CMK (cell line): Measurements from ENCODE around the gene C2orf74.
"Not testable (repeated sequence)": the region's sequence is repeated elsewhere in the genome, so short reads cannot be mapped to it uniquely, and the experiment has no call there.

Experiments used
- DNase-seq: peaks from one replicate; pipeline ENCODE4 v3.0.0-alpha.2; 2010; ENCODE audit warnings: low read depth

Gene C2orf74

DNA sequence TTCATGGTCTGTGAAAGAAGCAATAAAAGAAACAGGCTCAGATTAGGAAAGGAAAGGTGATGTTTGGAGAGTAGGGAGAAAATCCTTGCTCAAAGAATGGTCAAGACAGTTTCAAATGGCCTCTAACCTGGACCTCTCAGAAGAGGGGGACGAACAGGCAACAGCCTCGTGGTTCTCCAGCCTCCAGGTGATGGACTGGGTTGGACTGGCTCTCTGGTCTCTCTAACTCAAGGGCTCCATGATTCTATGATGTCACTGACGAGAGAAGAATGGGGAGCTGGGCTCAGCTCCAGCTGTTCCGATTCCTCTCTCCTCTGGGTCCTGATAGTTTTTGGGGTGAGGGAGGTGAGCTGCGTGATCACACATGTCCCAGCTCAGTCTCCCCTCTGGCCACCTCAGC lies at the start of gene C2orf74:
Gene C2orf74, plus strand, starts transcription at position 301 of the 400 bp plus-strand sequence. CDS start 327 bp downstream, outside the sequence.
- no peak for DNase-seq

DNA sequence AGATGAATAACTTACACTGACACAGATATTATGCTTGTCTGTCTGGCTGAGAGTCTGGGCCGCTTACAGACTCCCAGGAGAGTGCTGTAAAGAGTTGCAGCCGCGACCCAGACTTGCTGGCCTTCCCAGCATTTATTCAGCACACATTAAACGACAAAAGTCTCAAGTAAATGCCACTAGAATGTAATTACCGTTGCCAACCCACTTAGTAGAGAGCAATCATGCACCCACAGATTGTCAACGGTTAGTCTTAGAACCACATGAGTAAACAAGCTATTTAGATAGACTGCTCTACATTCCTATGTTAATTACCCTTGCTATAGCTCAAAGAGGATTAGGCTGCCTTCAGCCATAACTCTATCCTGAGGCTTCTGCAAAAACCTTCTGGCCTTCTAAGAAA lies 47.8 kb upstream of the C2orf74 start:
- DNase-seq, result no peak

DNA sequence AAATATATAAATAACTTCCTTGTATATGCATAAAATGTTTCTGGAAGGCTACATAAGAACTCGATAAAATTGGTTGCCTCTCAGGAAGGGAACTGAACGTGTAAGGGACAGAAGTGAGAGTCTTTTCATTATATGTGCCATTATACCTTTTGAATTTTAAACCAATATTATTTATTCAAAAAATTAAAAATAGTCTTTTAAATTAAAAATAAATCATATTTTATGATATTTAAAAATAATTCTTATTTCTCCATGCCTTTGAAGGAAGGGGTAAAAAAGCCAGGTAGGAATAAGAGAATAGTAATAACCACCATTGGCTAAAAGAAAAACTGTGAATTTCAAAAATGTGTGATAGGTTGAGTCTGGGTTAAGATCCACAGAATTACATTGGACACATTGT lies 45.7 kb upstream of the C2orf74 start:
- DNase-seq, result no peak

DNA sequence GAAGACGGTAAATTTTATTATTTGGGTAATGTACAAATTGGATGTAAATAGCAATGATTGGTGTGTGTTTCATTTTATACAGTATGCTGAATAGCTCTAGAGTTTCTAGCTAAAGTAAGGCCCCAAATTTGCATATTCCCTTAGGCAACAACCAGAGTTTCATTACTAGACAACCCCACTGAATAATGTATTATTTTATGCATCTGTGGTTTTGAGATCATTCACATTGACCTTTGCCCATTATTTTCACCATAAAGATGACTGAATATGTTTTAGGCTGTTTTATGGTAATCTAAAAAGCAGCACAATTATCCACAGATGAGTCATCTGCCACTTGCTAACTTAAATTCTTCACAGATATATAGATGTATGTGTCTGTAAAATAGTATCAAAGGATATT lies 44.5 kb upstream of the C2orf74 start:
- no peak for DNase-seq

DNA sequence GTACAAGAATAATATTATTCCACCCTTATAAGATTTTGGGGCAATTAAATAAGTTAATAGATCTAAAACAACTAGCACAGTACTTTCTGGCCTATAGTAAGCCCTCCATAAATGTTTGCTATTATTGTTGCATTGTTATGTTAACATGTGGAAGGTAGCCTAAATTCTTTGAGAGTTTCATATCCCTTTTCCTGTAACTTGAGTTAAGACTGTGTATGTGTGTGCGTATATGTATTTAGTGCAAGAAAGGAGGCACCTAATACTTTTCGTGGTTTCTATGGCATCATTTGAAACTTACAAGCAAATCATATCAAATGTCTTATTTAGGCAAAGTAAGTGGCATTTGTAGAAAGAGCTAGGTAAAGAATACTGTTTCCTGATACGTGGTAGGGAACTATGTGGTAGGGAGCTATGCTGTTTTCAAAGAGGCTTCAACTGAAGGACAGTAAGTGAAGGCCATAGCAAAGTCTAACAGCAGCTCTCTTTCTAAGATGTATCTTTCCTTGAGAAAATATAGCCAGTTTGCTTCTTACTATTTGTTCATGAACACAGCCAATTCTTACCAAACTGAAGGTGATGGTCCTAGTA lies 36.8 kb upstream of the C2orf74 start:
- no peak for DNase-seq

DNA sequence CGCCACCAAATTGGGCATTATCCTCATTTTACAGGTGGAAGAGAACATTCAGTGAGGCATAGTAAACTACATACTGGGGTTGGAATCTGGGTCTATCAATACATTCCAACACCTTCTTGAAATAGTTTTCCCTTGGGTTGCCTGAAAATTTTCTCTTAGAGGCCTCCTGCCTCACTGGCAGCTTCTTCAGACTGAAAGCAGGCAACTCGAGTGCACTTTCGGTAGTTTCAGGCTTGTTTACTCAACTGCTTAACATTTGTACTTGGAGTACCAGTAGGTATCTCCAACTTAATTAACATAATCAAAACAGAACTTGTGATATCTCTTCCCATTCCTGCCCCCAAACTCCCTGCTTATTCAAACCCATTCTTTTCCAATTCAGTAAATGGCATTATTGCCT lies 36.2 kb upstream of the C2orf74 start:
- DNase-seq, result no peak

DNA sequence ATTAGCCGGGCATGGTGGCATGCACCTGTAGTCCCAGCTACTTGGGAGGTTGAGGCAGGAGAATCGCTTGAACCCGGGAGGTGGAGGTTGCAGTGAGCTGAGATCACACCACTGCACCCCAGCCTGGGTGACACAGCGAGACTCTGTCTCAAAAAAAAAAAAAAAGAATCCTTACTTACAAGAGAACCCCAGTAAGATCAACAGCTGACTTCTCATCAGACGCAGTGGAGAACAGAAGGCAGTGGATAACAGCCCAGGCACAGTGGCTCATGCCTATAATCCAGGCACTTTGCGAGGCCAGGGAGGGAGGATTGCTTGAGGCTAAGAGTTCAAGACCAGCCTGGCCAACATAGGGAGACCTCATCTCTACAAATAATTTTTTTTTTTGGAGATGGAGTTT lies 33.9 kb upstream of the C2orf74 start:
- not testable (repeated sequence) for DNase-seq

DNA sequence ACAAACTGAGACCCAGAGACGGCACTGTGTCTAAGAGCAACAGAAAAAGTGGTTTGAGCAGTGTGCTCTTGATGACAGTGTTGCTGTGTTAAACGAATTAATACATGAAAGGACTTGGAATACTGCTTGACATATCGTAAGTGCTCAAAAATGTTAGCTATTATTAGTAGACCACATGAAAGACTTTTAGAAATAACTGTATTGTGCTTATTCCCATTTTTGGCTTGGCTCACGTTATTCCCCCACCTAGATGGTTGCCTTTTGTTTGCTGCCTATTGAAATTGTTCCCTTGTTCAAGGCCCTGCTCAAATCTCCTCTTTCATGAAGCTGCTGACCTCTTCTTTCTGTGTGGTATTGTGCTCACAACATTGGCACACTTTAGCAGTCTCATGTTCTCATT lies 27.8 kb upstream of the C2orf74 start:
- DNase-seq, result no peak

DNA sequence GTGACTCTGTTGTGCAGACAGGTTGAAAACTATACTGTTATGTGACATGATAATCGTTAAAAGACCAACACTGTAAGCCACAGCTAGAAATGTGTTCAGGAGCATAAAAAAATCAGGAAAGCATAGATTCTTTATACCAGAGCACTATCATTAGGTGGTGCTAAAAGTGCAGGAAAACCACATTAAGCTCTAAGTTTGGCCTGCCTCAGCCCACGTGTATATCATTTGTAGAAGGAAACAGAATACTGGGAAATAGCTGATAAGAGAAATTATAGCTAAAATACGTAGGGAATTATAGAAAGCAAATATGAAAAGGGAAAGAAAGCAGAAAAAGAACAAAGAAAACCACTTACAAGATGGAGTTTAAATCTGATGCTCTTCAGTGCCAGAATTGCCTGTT lies 26.5 kb upstream of the C2orf74 start:
- DNase-seq, result peak; percentile 8

DNA sequence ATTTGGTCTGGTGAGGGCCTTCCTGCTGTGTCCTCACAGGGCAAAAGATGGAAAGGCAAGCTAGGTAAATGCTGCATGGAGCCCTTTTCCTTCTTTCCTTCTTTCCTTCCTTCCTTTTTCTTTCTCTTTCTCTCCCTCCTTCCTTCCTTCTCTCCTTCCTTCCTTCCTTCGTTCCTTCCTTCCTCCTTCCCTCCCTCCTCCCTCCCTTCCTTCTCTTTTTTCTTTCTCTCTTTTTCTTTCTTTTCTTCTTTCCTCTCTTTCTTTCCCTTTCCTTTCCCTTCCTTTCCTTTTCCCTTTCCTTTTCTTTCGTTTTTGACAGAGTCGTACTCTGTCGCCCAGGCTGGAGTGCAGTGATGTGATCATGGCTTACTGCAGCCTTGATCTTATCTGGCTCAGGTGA lies 23.1 kb upstream of the C2orf74 start:
- no peak for DNase-seq

DNA sequence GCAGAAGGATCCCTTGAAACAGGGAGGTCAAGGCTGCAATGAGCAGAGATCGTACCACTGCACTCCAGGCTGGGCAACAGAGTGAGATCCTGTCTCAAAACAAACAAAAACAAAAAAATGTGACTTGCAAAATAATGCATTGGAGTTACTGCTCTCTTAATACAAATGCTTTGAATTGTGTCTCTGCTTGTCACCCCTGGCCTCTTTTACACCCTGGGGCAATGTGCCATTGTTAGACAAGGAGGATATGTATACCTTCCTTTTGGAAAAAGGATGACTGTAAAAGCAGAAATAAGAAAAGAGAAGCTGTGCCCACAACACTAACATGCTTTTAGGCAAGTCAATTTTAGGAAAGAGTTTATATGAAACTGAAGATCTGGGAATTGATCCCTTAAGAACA lies 20.8 kb upstream of the C2orf74 start:
- DNase-seq, result no peak

DNA sequence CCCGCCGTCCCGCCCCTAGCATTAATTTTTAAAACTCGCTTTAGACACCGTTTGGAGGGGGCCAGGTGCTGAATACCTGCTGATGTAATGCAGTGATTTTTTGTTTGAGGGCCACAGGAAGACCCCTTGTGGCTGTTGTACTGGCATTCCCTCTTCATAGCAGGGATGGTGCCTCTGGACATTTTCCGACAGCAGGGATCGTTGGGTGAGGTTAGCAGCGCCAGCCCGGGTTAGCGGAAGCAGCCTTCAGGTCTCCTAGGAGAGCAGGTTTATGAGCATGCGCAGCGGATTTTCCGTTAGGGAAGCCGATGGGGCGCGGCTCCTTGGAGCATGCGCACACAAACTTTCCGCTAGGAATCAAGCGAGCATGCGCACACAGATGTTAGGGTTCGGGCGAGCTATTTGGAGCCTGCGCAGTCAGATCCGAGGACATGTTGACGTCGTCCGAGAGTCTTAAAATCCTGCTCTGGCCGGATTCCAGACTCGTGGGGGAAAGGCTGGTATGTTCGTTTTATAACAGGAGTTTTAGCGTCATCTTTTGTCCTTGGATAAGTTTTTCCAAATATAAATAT lies 17.2 kb upstream of the C2orf74 start:
- DNase-seq, result peak; percentile 93

DNA sequence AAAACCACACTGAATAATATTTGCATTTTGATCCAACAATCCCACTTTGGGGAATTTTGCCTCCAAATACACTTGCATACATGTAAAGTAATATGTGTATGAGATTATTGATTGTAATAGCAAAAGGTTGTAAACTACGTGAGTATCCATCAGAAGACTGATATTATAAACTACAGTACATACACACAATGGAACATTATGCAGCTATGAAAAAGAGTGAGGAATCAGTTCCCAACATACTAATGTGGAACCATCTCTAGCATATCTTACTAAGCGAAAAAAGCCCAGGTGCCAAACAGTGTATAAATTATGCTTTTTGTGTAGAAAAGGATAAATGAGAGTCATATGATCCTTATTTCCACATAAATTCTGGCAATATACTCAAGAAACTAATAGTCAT lies 16.0 kb upstream of the C2orf74 start:
- no peak for DNase-seq

DNA sequence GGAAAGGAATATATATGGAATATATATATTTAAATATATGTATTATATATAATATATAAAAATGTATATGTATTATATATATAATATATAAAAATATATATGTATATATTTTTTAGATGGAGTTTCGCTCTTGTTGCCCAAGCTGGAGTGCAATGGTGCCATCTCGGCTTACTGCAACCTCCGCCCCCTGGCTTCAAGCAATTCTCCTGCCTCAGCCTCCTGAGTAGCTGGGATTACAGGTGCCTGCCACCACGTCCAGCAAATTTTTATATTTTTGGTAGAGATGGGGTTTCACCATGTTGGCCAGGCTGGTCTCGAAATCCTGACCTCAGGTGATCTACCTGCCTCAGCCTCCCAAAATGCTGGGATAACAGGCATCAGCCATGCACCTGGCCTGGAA lies 13.9 kb upstream of the C2orf74 start:
- not testable (repeated sequence) for DNase-seq

DNA sequence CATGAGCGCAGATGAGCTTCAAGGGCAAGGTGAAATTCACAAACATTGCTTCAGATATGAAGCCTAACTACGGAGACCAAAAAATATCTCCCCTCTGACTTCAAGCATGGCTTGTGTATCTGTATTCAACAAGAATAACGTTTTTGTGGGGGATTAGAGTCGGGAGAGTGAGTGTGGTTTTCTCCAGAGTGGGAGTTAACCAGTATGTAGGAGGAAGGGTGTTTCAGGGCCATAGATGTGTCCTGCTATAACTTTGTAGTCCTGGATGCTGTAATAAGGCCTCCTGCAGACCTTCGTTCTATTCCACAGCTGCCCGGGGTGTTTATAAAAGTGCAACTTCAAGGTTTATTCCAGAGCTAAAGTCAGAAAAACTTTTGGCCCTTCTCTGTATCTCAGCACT lies 12.9 kb upstream of the C2orf74 start:
- DNase-seq, result no peak

DNA sequence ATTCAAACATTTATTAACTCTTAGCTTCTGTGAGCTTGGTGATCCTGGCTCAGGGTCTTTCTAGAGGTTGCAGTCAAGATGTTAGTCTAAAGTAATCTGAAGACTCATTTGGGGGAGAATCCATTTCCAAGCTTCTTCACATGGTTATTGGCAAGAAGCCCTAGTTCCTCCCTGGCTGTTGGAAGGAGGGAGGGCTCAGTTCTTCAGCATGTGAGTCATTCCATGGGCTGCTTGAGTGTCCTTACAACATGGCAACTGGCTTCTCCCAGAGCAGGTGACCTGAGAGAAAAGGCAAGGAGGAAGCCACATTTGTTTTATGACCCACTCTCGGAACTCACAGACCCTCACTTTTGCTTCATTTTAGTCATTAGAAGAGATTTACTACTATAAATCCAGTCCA lies 10.6 kb upstream of the C2orf74 start:
- no peak for DNase-seq

DNA sequence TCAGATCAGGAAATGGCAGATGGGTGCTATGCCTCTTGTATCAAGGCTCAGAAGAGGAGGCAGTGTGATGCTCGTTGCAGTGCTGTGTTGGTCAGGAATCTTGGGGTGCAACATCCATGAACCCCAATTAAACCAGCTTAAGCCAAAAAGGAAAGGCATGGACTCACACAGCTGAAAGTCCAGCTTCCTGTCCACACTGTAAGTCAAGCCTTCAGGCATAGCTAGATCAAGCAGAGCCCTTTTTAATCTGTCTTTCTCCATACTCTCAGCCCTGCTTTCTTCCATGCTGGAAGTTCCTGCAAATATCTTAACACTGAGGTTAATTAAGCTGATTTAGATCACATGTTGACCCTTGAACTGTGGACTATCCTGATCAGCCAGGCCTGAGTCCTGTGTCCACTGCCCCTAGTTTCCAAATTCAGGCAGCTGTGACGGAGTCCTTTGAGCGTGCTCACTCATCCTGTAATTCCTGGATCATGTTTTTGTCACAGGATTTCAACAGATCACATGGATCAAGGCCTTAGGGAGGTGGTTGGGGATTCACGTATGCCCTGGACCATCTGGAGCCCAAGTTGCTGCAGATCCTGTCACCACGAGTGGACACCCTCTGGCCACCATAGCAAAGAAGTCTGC lies 4.5 kb upstream of the C2orf74 start:
- no peak for DNase-seq

DNA sequence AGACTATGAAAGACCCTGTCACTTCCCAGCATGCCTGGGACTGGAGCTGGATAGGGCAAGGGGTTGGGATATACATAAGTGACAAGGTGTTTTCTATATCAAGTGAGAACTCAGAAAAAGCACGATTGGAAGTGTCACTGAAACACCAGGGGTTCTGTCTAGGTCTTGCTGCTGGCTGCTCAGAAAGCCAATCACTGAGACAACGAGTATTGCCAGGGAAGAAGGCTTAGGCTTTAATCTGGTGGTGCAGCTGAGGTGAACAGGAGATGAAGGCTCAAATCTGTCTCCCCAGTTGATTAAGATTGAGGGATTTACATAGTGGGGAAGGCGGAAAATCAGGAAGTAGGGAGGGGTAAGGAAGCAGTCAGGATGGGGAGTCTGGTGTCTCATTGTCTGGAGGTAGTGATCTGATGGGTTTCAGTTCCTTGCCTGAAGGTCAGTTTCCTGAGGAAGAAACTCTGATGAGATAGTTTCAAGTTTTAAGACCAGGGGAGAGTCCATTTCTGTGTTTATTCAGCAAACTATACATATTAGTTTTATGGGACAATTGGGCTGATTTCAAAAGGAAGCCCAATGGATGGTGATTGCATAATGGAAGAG lies 3.5 kb upstream of the C2orf74 start:
- no peak for DNase-seq

DNA sequence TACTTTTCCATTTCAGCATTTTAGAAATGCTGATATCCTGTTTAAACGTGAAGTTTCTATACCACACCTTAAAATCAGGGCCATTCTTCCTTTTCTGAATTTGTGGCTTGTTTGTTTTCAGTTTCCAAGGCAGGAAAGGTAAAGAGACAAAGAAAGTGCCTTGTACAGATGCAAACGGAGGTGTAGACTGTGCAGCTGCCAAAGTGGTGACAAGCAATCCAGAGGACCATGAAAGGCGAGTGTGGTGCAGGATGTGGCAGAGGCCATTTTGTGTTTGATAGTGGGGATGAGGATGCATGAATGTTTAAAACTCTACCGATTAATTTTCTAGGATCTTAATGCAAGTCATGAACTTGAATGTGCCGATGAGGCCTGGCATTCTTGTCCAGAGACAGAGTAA lies 733 bp downstream of the C2orf74 start:
- DNase-seq, result no peak

DNA sequence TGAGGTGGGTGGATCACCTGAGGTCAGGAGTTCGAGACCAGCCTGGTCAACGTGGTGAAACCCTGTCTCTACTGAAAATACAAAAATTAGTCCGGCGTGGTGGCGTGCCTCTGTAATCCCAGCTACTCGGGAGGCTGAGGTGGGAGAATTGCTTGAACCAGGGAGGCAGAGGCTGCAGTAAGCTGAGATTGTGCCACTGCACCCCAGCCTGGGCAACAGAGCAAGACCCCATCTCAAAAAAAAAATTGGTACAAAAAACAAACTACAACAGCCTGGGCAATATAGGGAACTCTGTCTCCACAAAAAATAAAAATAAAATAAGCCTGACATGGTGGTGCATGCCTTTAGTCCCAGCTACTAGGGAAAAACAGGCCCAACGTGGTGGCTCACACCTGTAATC lies 3.1 kb downstream of the C2orf74 start:
- DNase-seq, result not testable (repeated sequence)

DNA sequence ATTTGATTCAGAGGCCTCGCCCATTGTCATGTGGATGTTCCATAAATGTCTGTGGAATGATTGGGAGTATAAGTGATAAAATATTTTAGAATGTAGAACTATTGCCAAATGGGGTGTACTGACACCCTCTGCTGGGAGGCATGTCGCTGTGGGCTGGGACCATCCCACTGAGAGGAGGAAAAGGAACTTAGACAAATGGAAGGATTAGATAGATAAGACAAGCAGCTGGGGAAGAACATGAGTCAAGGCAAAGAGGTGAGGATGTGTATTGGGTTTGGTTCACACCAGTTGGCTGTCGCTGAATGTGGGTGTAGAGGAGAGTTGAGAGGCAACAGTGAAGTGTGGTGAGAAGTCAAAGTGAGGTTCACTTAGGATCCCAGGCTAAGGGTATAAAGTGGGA lies 4.0 kb downstream of the C2orf74 start:
- DNase-seq, result peak; percentile 52

DNA sequence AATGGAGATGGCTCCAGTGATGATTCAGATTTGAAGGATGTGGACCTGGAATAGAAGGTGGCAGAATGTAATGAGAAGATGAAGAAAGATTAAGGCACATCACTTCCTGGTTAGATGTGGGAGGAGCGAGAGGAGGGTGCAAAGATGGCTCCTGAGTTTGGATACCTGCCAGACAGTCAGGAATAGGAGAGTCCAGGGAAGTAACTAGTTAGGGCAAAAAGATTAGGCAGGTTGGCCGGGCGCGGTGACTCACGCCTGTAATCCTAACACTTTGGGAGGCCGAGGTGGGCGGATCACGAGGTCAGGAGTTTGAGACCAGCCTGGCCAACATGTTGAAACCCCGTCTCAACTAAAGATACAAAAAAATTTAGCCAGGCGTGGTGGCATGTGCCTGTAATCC lies 5.6 kb downstream of the C2orf74 start:
- DNase-seq, result no peak

DNA sequence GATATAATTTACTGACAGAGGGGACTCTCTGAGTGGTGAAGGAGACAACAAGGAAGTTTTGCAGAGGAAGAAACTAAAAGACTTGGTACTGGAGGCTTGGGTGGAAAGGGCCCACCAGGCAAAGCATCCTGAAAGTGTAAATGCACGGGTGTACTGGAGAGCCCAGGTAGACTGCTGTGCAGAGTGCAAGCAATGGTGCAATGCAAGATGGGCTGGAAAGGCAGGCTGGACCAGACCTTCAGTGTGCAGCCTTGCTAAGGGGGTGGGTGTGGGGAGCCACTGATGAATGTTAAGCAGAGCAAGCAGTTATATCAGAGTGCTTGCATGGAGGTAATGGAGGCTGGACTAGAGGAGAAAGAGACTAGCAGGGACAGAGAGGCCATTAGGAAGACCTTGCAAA lies 10.7 kb downstream of the C2orf74 start:
- DNase-seq, result no peak

DNA sequence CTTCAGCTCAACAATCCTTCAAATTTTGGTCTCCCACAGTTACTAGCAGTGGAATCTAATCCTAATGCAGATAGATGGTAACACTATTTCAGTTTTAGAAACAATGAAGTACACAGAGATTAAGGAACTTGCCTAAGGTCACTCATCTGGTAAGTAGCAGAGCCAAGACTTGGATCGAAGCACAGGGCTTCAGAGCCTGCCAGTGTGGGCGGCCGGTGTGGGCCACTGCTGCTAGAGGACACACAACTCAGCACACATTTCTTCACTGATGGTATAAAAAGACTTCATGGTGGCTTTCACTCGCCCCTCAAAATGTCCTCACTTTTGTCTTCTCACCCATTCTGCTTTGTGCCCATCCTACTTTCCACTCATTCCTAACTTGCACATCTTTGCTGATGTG lies 11.1 kb downstream of the C2orf74 start:
- DNase-seq, result no peak
